HepG2 (cell line): ENCODE data around the gene SH3TC2. TPM values are rescaled to one million over a fixed set of nuclear protein-coding genes. Genes with fewer than 3 reads are reported as not detected.

Experiments used
- ATAC-seq: fragments of 200-7000 bp; cut with Tn5 transposase; 3 replicates; pipeline ENCODE4 v1.9.1; 2020; ENCODE audit warnings: mild to moderate bottlenecking, moderate library complexity
- BruUV-seq: library from RNA; stranded (reverse); fragments of 400-500 nt; replicated peaks from 2 replicates; lab custom pipeline; 2021; lab: Mats Ljungman, UMichigan
- CTCF ChIA-PET: fragments of 300-600 bp; formaldehyde crosslinking; extraction: SDS; loops from one replicate; lab custom pipeline; 2021; ENCODE audit warnings: low total read pairs, inconsistent platforms, low intra/inter-chr PET ratio; lab: Yijun Ruan, JAX
- POLR2A ChIA-PET: fragments of 350-600 bp; sonication (Branson Sonifier 250); formaldehyde crosslinking; loops from one replicate; lab custom pipeline; 2020; ENCODE audit warnings: antibody characterized with exemption, inconsistent platforms; lab: Yijun Ruan, JAX
- DNase-seq: peaks from one replicate; pipeline ENCODE4 v3.0.0-alpha.2; 2015; ENCODE audit warnings: low spot score
- FAIRE-seq: peaks from 3 replicates; lab custom pipeline; 2011; peaks lifted over from hg19 to GRCh38; lab: Jason Lieb, UNC
- H2AFZ ChIP-seq: one replicate; pipeline ENCODE4 v1.6.1; 2011; ENCODE audit warnings: low read length, inconsistent platforms
- H3K27ac ChIP-seq: fragments of 300-600 bp; 3 replicates; pipeline ENCODE4 v1.8.0; 2011; ENCODE audit warnings: mixed run types, mild to moderate bottlenecking, mixed read lengths, low read length, inconsistent platforms; ENCODE audit not compliant: insufficient read depth; ENCODE audit errors: extremely low read length
- H3K27me3 ChIP-seq, 2 experiments: fragments of 200-600 bp in 1 of 2; 2 replicates in 1 of 2; 3 replicates in 1 of 2; pipeline versions ENCODE4 v1.6.0 to v1.8.0; 2011; ENCODE audit warnings: low read length in 2 of 2, mild to moderate bottlenecking in 2 of 2, moderate library complexity in 2 of 2, inconsistent platforms in 1 of 2; ENCODE audit not compliant: insufficient read depth in 2 of 2, control insufficient read depth in 1 of 2
- H3K36me3 ChIP-seq, 2 experiments: fragments of 200-600 bp in 1 of 2; replicated peaks in 1 of 2; 2 replicates in 1 of 2; 3 replicates in 1 of 2; pipeline versions ENCODE4 v1.5.1 to v1.8.0; 2011; ENCODE audit warnings: low read length in 2 of 2, inconsistent platforms in 1 of 2; ENCODE audit not compliant: insufficient read depth in 2 of 2, control insufficient read depth in 1 of 2
- H3K4me1 ChIP-seq: 2 replicates; pipeline ENCODE4 v1.5.1; 2012; ENCODE audit warnings: low read length, inconsistent platforms; ENCODE audit not compliant: insufficient read depth
- H3K4me2 ChIP-seq: 2 replicates; pipeline ENCODE4 v1.6.0; 2011; ENCODE audit warnings: low read depth, low read length, inconsistent platforms
- H3K4me3 ChIP-seq, 3 experiments: fragments of 200-600 bp in 1 of 3; sonication (generic), shearing (Covaris generic) in 1 of 3; replicated peaks in 1 of 3; 2 replicates each; pipeline ENCODE4 v1.5.1; 2011 to 2016; ENCODE audit warnings: low read length in 3 of 3, inconsistent platforms in 2 of 3, low read depth in 2 of 3, mild to moderate bottlenecking in 2 of 3, control low read depth in 1 of 3, mixed read lengths in 1 of 3; ENCODE audit not compliant: insufficient read depth in 1 of 3
- H3K79me2 ChIP-seq: one replicate; pipeline ENCODE4 v1.6.1; 2011; ENCODE audit warnings: low read length, inconsistent platforms; ENCODE audit not compliant: insufficient read depth
- H3K9ac ChIP-seq: 2 replicates; pipeline ENCODE4 v1.6.0; 2011; ENCODE audit warnings: mild to moderate bottlenecking, low read depth, low read length, inconsistent platforms; ENCODE audit not compliant: insufficient read depth
- H3K9me3 ChIP-seq: 2 replicates; pipeline ENCODE4 v1.5.1; 2012; ENCODE audit warnings: mild to moderate bottlenecking, low read length
- H4K20me1 ChIP-seq: 2 replicates; pipeline ENCODE4 v1.6.0; 2011; ENCODE audit warnings: inconsistent platforms, mild to moderate bottlenecking, low read length, moderate library complexity; ENCODE audit not compliant: insufficient read depth
- ARNT2 ChIP-seq: sonication (generic); formaldehyde crosslinking; IDR thresholded peaks from 2 replicates; pipeline ENCODE4 v1.8.0; 2022; ENCODE audit warnings: mild to moderate bottlenecking, low read depth, missing genetic modification reagents, moderate library complexity
- CREB1 ChIP-seq, 2 experiments: fragments of 450-650 bp in 1 of 2; IDR thresholded peaks; 2 replicates each; pipeline ENCODE4 v1.6.1; 2016 to 2017; ENCODE audit warnings: control low read depth in 1 of 2, mild to moderate bottlenecking in 1 of 2, missing compliant biosample characterization in 1 of 2, missing genetic modification characterization in 1 of 2
- HINFP ChIP-seq: sonication (generic); formaldehyde crosslinking; IDR thresholded peaks from 2 replicates; pipeline ENCODE4 v1.4.0; 2020; ENCODE audit warnings: low read depth, mild to moderate bottlenecking, missing genetic modification reagents
- NBN ChIP-seq: fragments of 450-650 bp; conservative IDR thresholded peaks from 2 replicates; pipeline ENCODE4 v1.6.1; 2017
- NR2F2 ChIP-seq: IDR thresholded peaks from 2 replicates; pipeline ENCODE4 v1.6.1; 2012; ENCODE audit warnings: low read depth, inconsistent platforms, borderline replicate concordance
- PBX2 ChIP-seq: IDR thresholded peaks from 2 replicates; pipeline ENCODE4 v1.6.1; 2016; ENCODE audit warnings: control low read depth
- PCBP1 ChIP-seq: fragments of 200-400 bp; formaldehyde crosslinking; IDR thresholded peaks from 2 replicates; pipeline ENCODE4 v1.6.1; 2017; ENCODE audit warnings: mild to moderate bottlenecking, low read depth, low read length, borderline replicate concordance
- SRSF4 ChIP-seq: fragments of 200-400 bp; formaldehyde crosslinking; IDR thresholded peaks from one replicate; pipeline ENCODE4 v1.6.1; 2018; ENCODE audit warnings: mild to moderate bottlenecking, low read depth, low read length, moderate library complexity; ENCODE audit not compliant: poor library complexity, severe bottlenecking
- TBP ChIP-seq: sonication (generic); formaldehyde crosslinking; IDR thresholded peaks from 2 replicates; pipeline ENCODE4 v1.5.0; 2020; ENCODE audit warnings: missing genetic modification reagents
- ZNF777 ChIP-seq: sonication (generic); formaldehyde crosslinking; IDR thresholded peaks from 2 replicates; pipeline ENCODE4 v1.4.0; 2020; ENCODE audit warnings: missing genetic modification reagents
- WGBS: methylation state at CpG from one replicate; pipeline ENCODE4 v1.1.6; 2017; ENCODE audit warnings: low lambda C conversion rate; 5-methylcytosine and 5-hydroxymethylcytosine counted together
- in situ Hi-C: cut with HindIII; loops from 2 replicates; pipeline ENCODE4 v1.10.0; 2017; ENCODE audit warnings: low pct_unique_long_range_greater_than_20kb; ENCODE audit not compliant: extremely low pct_ligation_motif_present
- intact Hi-C: fragments of 100-400 bp; cut with micrococcal nuclease; formaldehyde crosslinking; loops from one replicate; pipeline ENCODE4 v1.10.0; 2022; ENCODE audit not compliant: unreplicated experiment
- polyA plus RNA-seq, 8 experiments: library from polyadenylated mRNA; depleted of rRNA in 3 of 8; stranded (reverse) in 7 of 8; unstranded in 1 of 8; fragments of >200 nt; fragmentation: Illumina TruSeq in 4 of 8; extraction: Trizol in 4 of 8; gene quantifications; 2 replicates each; pipeline versions ENCODE4 v1.2.1 to v1.2.3, GENCODE V29; 2011 to 2016; ENCODE audit warnings: low read depth in 4 of 8, missing spikeins in 1 of 8, mixed read lengths in 1 of 8; ENCODE audit not compliant: insufficient read depth in 1 of 8
- total RNA-seq, 5 experiments: library from RNA; depleted of rRNA; stranded (reverse); fragments of >200 nt; fragmentation: Illumina TruSeq; extraction: Trizol; gene quantifications; 2 replicates each; pipeline ENCODE4 v1.2.3, GENCODE V29; 2016; ENCODE audit warnings: low read depth in 1 of 5

The SH3TC2 gene
- total and polyA plus RNA-seq, 2 of the 13 experiments (the other 11 are each of a cell fraction or from before 2014, with no cell fraction given) = 0.34 to 0.71 TPM

- BruUV-seq = no TSS peak
- CTCF ChIA-PET = no interaction called here
- Histone ChIP-seq H3K27me3 (no peaks in the 10 kb centered on the region), H4K20me1 (no peaks in the 10 kb centered on the region), H3K9ac (no peak overlapping the region), H3K9me3 (no peaks in the 10 kb centered on the region), H3K4me1 (no peaks in the 10 kb centered on the region), H2AFZ (no peak overlapping the region), H3K4me2 (no peak overlapping the region), H3K27ac (no peak overlapping the region), H3K4me3 (no peak overlapping the region), H3K36me3 (no peaks in the 10 kb centered on the region), H3K79me2 (no peaks in the 10 kb centered on the region)
- in situ Hi-C loops (no loop called here), intact Hi-C loops (no loop called here)
- 28% methylated on average over 2 of the region's 2 CpGs for WGBS
- POLR2A ChIA-PET = no interaction called here
- ATAC-seq = no peak
- TF ChIP-seq NBN = no peak
- no peak for TF ChIP-seq PBX2 (CRISPR knock-in tag)
- TF ChIP-seq ZNF777 (CRISPR knock-in tag) = no peak
- no peak for TF ChIP-seq HINFP (CRISPR knock-in tag)
- TF ChIP-seq ARNT2 (CRISPR knock-in tag) = no peak
- no peak for TF ChIP-seq SRSF4
- no peak for TF ChIP-seq PCBP1
- TF ChIP-seq CREB1 (IDR thresholded peaks at IDR 0.05) = no peak
- no peak for TF ChIP-seq CREB1 (CRISPR knock-in tag; IDR thresholded peaks at IDR 0.05)
- TF ChIP-seq NR2F2 = no peak
- no peak for TF ChIP-seq TBP
- no peak for FAIRE-seq
- no peak for DNase-seq
Observed at GRCh38 chr5:149013796-149014195, 49.1 kb downstream of the SH3TC2 start.
